Measurements from ENCODE around the gene CTNNBL1. TPM values are rescaled to one million over a fixed set of nuclear protein-coding genes. Genes with fewer than 3 reads are reported as not detected.

CTNNBL1 gene
- total and polyA plus RNA-seq, 2 experiments from 2014 or later = 25.3 to 53.7 TPM

- H3K9me3 ChIP-seq (ENCODE audit: low read depth) = no peaks in the 10 kb centered on the region
- no peaks in the 10 kb centered on the region for H3K79me2 ChIP-seq (ENCODE audit: insufficient read depth)
- H3K9me2 ChIP-seq (ENCODE audit: insufficient read depth) = no peaks in the 10 kb centered on the region
- no peak overlapping the region for H2AFZ ChIP-seq
- peaks cover 12% of the 10 kb centered on the region for H3K36me3 ChIP-seq (ENCODE audit: low read depth)
- H3K27ac ChIP-seq = no peak overlapping the region
- H3K4me3 ChIP-seq = no peak overlapping the region
- 82% methylated on average over 8 of the region's 8 CpGs for WGBS, 2 experiments (ENCODE audit: low coverage in 1 of 2, low lambda C conversion rate in 2 of 2, missing lambda C conversion rate in 2 of 2)
- DNase-seq = no peak
- H3K27me3 ChIP-seq (replicated peaks; ENCODE audit: insufficient read depth) = no peaks in the 10 kb centered on the region
- no peak overlapping the region for H3K9ac ChIP-seq
- no peaks in the 10 kb centered on the region for H3F3A ChIP-seq (ENCODE audit: insufficient read depth)
- in situ Hi-C loops (cut with MboI) = no loop called here
- 0 out of 2 replicates have a peak, but pooled peaks cover 5% of the 10 kb centered on the region for H3K4me1 ChIP-seq (ENCODE audit: insufficient read depth)
- TF ChIP-seq EZH2 (IDR thresholded peaks at IDR 0.05; ENCODE audit: insufficient read depth, poor library complexity, severe bottlenecking) (no peak), EZH2phosphoT487 (IDR thresholded peaks at IDR 0.05; ENCODE audit: insufficient read depth, low read depth) (no peak)
- no peaks in the 10 kb centered on the region; the same call in 1 of the 2 replicates for H4K20me1 ChIP-seq (ENCODE audit: insufficient read depth)
- no peak overlapping the region for H3K4me2 ChIP-seq (ENCODE audit: unreplicated experiment)
Measured at GRCh38 chr20:37777012-37777950, 83.5 kb downstream of the CTNNBL1 start.

GRCh38 chr20:37777988-37778659, 84.3 kb downstream of the CTNNBL1 start:
- Histone ChIP-seq H3K36me3 (ENCODE audit: low read depth) (peaks cover 14% of the 10 kb centered on the region), H3K4me1 (ENCODE audit: insufficient read depth) (0 out of 2 replicates have a peak, but pooled peaks cover 5% of the 10 kb centered on the region), H3K9me3 (ENCODE audit: low read depth) (no peaks in the 10 kb centered on the region), H2AFZ (no peak overlapping the region), H3K27me3 (replicated peaks; ENCODE audit: insufficient read depth) (no peaks in the 10 kb centered on the region), H3K9ac (no peak overlapping the region), H3K9me2 (ENCODE audit: insufficient read depth) (no peaks in the 10 kb centered on the region), H4K20me1 (ENCODE audit: insufficient read depth) (no peaks in the 10 kb centered on the region; the same call in 1 of the 2 replicates), H3K79me2 (ENCODE audit: insufficient read depth) (no peaks in the 10 kb centered on the region), H3K4me3 (no peak overlapping the region), H3F3A (ENCODE audit: insufficient read depth) (no peaks in the 10 kb centered on the region), H3K27ac (no peak overlapping the region), H3K4me2 (ENCODE audit: unreplicated experiment) (no peak overlapping the region)
- in situ Hi-C loops (cut with MboI) = no loop called here
- no peak for DNase-seq
- TF ChIP-seq EZH2phosphoT487 (IDR thresholded peaks at IDR 0.05; ENCODE audit: insufficient read depth, low read depth) (no peak), EZH2 (IDR thresholded peaks at IDR 0.05; ENCODE audit: insufficient read depth, poor library complexity, severe bottlenecking) (no peak)

GRCh38 chr20:37781626-37782025, 87.8 kb downstream of the CTNNBL1 start:
- H3K4me3 ChIP-seq = no peak overlapping the region
- H3K4me1 ChIP-seq (ENCODE audit: insufficient read depth) = 0 out of 2 replicates have a peak, but pooled peaks cover 5% of the 10 kb centered on the region
- peak; percentile 29 for DNase-seq
- 88 to 98% methylated on average over 1 of the region's 1 CpG for WGBS, 2 experiments (ENCODE audit: low coverage in 1 of 2, low lambda C conversion rate in 2 of 2, missing lambda C conversion rate in 2 of 2)
- TF ChIP-seq EZH2 (IDR thresholded peaks at IDR 0.05; ENCODE audit: insufficient read depth, poor library complexity, severe bottlenecking) = no peak
- TF ChIP-seq EZH2phosphoT487 (IDR thresholded peaks at IDR 0.05; ENCODE audit: insufficient read depth, low read depth) = no peak
- peaks cover 13% of the 10 kb centered on the region; the same call in 1 of the 2 replicates for H3K36me3 ChIP-seq (ENCODE audit: low read depth)
- no peak overlapping the region for H3K27ac ChIP-seq
- no peaks in the 10 kb centered on the region for H3K9me2 ChIP-seq (ENCODE audit: insufficient read depth)
- no peaks in the 10 kb centered on the region for H3K79me2 ChIP-seq (ENCODE audit: insufficient read depth)
- no peak overlapping the region for H2AFZ ChIP-seq
- H3K9me3 ChIP-seq (ENCODE audit: low read depth) = no peaks in the 10 kb centered on the region
- in situ Hi-C loops (cut with MboI) = no loop called here
- H3K4me2 ChIP-seq (ENCODE audit: unreplicated experiment) = no peak overlapping the region
- no peaks in the 10 kb centered on the region for H3K27me3 ChIP-seq (replicated peaks; ENCODE audit: insufficient read depth)
- H3K9ac ChIP-seq = no peak overlapping the region
- peaks cover 4% of the 10 kb centered on the region; the same call in 1 of the 2 replicates for H4K20me1 ChIP-seq (ENCODE audit: insufficient read depth)
- no peaks in the 10 kb centered on the region for H3F3A ChIP-seq (ENCODE audit: insufficient read depth)

- H3K4me1 ChIP-seq (ENCODE audit: insufficient read depth) = 0 out of 2 replicates have a peak, but pooled peaks cover 5% of the 10 kb centered on the region
- no peaks in the 10 kb centered on the region for H3K27me3 ChIP-seq (replicated peaks; ENCODE audit: insufficient read depth)
- H3F3A ChIP-seq (ENCODE audit: insufficient read depth) = no peaks in the 10 kb centered on the region
- no peak overlapping the region for H3K9ac ChIP-seq
- peaks cover 20% of the 10 kb centered on the region; the same call in 1 of the 2 replicates for H3K36me3 ChIP-seq (ENCODE audit: low read depth)
- no peak for DNase-seq
- H3K9me3 ChIP-seq (ENCODE audit: low read depth) = no peaks in the 10 kb centered on the region
- no peak for TF ChIP-seq EZH2phosphoT487 (IDR thresholded peaks at IDR 0.05; ENCODE audit: insufficient read depth, low read depth)
- no peak for TF ChIP-seq EZH2 (IDR thresholded peaks at IDR 0.05; ENCODE audit: insufficient read depth, poor library complexity, severe bottlenecking)
- no peak overlapping the region for H3K27ac ChIP-seq
- WGBS, 2 experiments (ENCODE audit: low coverage in 1 of 2, low lambda C conversion rate in 2 of 2, missing lambda C conversion rate in 2 of 2) = 48 to 63% methylated on average over 1 of the region's 1 CpG
- H4K20me1 ChIP-seq (ENCODE audit: insufficient read depth) = 0 out of 2 replicates have a peak, but pooled peaks cover 4% of the 10 kb centered on the region
- no peaks in the 10 kb centered on the region for H3K79me2 ChIP-seq (ENCODE audit: insufficient read depth)
- H3K4me2 ChIP-seq (ENCODE audit: unreplicated experiment) = no peak overlapping the region
- H2AFZ ChIP-seq = no peak overlapping the region
- no peak overlapping the region for H3K4me3 ChIP-seq
- H3K9me2 ChIP-seq (ENCODE audit: insufficient read depth) = no peaks in the 10 kb centered on the region
- in situ Hi-C loops (cut with MboI) = no loop called here
Measured at GRCh38 chr20:37786043-37786442, 92.2 kb downstream of the CTNNBL1 start.

Measured in GM23248 (cell line).